Activated naive CD8-positive, alpha-beta T cell treated with anti-CD3 and anti-CD28 coated beads, Interleukin-2, amount 10 ng/mL, durations not matched to agents 7 days and 5 days (primary cell): Measurements from ENCODE around the gene KIAA1549. TPM values are rescaled to one million over a fixed set of nuclear protein-coding genes. Genes with fewer than 3 reads are reported as not detected.
"Not testable (repeated sequence)": the region's sequence is repeated elsewhere in the genome, so short reads cannot be mapped to it uniquely, and the experiment has no call there.

Experiments
- ATAC-seq: fragments of 150-1000 bp; cut with Tn5 transposase; one replicate; pipeline ENCODE4 v1.10.0; 2021; ENCODE audit warnings: low read depth, moderate library complexity
- POLR2A ChIA-PET: fragments of 350-600 bp; sonication (Branson Sonifier 250); formaldehyde crosslinking; loops from one replicate; lab custom pipeline; 2021; ENCODE audit warnings: antibody characterized with exemption; lab: Charles Lee
- DNase-seq: peaks from one replicate; pipeline ENCODE4 v3.0.0; 2021
- H3K27ac Mint-ChIP-seq: one replicate; pipeline ENCODE4 v1.8.0; 2022; ENCODE audit warnings: mild to moderate bottlenecking, mixed read lengths
- H3K27me3 Mint-ChIP-seq: one replicate; pipeline ENCODE4 v1.8.0; 2022; ENCODE audit warnings: mild to moderate bottlenecking, moderate library complexity, mixed read lengths
- H3K36me3 Mint-ChIP-seq: one replicate; pipeline ENCODE4 v1.8.0; 2021; ENCODE audit warnings: mild to moderate bottlenecking, mixed read lengths
- H3K4me1 Mint-ChIP-seq: one replicate; pipeline ENCODE4 v1.8.0; 2021; ENCODE audit warnings: mixed read lengths
- H3K4me3 Mint-ChIP-seq: one replicate; pipeline ENCODE4 v1.8.0; 2022; ENCODE audit warnings: mild to moderate bottlenecking, moderate library complexity, mixed read lengths
- H3K9me3 Mint-ChIP-seq: one replicate; pipeline ENCODE4 v1.8.0; 2021; ENCODE audit warnings: mixed read lengths
- total RNA-seq, 2 experiments: library from RNA; stranded (reverse); gene quantifications; one replicate each; pipeline ENCODE4 v1.2.3, GENCODE V29; 2021

KIAA1549 gene
- total RNA-seq, 2 experiments from 2014 or later: 1.1 TPM

DNA sequence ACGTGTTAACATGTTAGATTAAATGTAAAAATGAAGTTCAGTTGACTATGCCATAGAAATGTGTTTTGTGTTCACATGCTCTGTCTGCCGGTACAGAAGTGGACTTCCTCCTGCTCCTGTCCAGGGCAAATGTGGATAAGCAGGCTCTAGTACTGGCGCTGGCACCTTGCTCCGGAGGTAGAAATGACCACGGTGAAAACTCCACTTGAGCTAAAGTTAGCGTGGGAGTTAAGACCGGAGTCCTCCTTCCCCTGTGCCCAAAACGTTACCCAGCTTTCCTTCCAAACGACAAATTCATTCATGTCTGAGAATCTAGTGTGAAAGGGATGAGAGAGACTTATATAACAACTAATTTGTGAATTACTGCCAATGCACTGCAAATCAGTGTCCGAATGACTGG, 148.2 kb downstream of the KIAA1549 start:
- POLR2A ChIA-PET: no interaction called here
- ATAC-seq: no peak

DNA sequence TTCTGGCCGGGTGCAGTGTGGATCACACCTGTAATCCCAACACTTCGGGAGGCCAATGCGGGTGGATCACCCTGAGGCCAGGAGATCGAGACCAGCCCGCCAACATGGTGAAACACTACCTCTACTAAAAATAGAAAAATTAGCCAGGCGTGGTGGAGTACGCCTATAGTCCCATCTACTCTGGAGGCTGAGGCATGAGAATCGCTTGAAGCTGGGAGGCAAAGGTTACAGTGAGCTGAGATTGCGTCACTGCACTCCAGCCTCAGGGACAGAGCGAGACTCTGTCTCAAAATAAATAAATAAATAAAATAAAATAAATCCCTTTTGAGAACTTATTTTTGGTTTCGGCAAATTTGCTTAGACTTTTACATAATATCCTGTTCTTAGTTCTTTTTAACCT, 151.9 kb downstream of the KIAA1549 start:
- no peak for ATAC-seq
- H3K4me1 Mint-ChIP-seq: peaks cover 7% of the 10 kb centered on the region
- POLR2A ChIA-PET: no interaction called here
- H3K36me3 Mint-ChIP-seq: no peaks in the 10 kb centered on the region
- peaks cover 4% of the 10 kb centered on the region for H3K27me3 Mint-ChIP-seq
- H3K9me3 Mint-ChIP-seq: no peaks in the 10 kb centered on the region
- H3K27ac Mint-ChIP-seq: no peak overlapping the region
- no peak for DNase-seq
- H3K4me3 Mint-ChIP-seq: no peak overlapping the region

More for the DNA sequence above, 148.2 kb downstream of the KIAA1549 start:
- Mint-ChIP-seq H3K4me1 (peaks cover 3% of the 10 kb centered on the region), H3K27ac (no peak overlapping the region), H3K4me3 (no peak overlapping the region), H3K9me3 (no peaks in the 10 kb centered on the region), H3K27me3 (peaks cover 2% of the 10 kb centered on the region), H3K36me3 (no peaks in the 10 kb centered on the region)
- DNase-seq: no peak

DNA sequence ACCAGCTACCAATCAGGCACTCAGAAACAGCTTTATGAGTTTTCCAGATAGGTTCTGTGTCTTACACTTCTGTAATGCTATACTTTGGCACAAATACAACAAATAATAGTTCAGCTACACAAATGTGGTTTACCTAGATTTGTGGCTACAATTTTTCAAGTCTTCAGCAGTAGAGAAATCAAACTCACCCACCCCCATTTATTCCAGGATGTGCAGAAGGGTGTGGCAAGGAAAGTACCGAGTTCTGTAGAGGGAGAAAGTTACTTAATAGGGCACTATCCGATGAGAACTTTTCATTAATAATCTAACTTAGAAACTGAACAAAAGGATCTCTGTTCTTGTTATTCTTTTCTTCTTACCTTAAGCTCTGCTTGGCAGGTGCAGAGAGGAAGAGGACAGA, 152.9 kb downstream of the KIAA1549 start:
- no peaks in the 10 kb centered on the region for H3K36me3 Mint-ChIP-seq
- peaks cover 3% of the 10 kb centered on the region for H3K27me3 Mint-ChIP-seq
- H3K9me3 Mint-ChIP-seq: no peaks in the 10 kb centered on the region
- H3K4me1 Mint-ChIP-seq: peaks cover 5% of the 10 kb centered on the region
- no peak for ATAC-seq
- H3K4me3 Mint-ChIP-seq: no peak overlapping the region
- POLR2A ChIA-PET: no interaction called here
- DNase-seq: no peak
- no peak overlapping the region for H3K27ac Mint-ChIP-seq

DNA sequence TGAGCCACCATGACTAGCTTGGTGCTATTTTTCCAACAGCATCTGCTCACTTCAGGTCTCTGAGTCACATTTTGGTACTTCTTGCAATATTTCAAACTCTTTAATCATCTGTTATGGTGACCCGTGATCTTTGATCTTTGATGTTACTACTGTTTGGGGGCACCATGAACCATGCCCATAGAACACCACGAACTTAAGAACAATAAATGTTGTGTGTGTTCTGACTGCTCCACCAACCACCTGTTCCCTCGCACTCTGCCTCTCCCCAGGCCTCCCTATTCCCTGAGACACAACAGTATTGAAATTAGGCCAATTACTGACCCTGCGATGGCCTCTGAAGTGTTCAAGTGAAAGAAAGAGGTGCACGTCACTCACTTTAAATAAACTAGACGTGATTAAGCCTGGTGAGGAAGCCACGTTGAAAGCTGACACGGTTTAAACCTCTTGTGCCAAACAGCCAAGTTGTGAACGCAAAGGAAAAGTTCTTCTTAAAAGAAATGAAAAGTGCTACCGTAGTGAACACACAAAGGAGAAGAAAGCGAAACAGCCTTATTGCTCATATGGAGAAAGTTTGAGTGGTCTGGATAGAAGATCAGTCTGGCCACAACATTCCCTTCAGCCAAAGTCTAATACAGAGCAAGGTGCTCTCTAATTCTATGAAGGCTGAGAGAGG, 156.0 kb downstream of the KIAA1549 start:
- H3K27ac Mint-ChIP-seq: no peak overlapping the region
- H3K36me3 Mint-ChIP-seq: no peaks in the 10 kb centered on the region
- H3K27me3 Mint-ChIP-seq: peaks cover 3% of the 10 kb centered on the region
- DNase-seq (no peak), ATAC-seq (no peak)
- no peaks in the 10 kb centered on the region for H3K9me3 Mint-ChIP-seq
- POLR2A ChIA-PET: no interaction called here
- H3K4me3 Mint-ChIP-seq: no peak overlapping the region
- peaks cover 5% of the 10 kb centered on the region for H3K4me1 Mint-ChIP-seq

DNA sequence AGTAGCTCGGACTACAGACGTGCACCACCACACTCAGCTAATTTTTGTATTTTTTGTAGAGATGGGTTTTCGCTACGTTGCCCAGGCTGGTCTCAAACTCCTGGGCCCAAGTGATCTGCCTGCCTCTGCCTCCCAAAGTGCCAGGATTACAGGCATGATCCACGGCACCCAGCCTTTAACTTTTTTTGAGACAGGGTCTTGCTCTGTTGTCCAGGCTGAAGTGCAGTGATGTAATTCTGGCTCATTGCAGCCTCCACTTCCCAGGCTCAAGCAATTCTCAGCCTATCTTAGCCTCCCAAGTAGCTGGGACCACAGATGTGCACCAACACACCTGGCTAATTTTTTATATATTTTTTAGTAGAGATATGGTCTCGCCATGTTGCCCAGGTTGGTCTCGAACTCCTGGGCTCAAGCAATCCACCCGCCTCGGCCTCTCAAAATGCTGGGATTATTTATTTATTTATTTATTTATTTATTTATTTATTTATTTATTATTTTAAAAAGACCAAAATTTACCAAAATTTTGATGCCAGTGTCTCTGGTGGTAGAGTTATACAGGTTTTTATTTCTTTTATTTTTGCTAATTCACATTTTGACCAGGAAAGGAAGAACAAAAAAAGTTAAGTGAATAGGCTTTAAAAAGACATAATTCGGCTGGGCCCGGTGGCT, 158.2 kb downstream of the KIAA1549 start:
- ATAC-seq (no peak), DNase-seq (no peak)
- H3K4me1 Mint-ChIP-seq: peaks cover 5% of the 10 kb centered on the region
- H3K4me3 Mint-ChIP-seq: no peak overlapping the region
- H3K9me3 Mint-ChIP-seq: no peaks in the 10 kb centered on the region
- peaks cover 3% of the 10 kb centered on the region for H3K27me3 Mint-ChIP-seq
- H3K36me3 Mint-ChIP-seq: no peaks in the 10 kb centered on the region
- H3K27ac Mint-ChIP-seq: no peak overlapping the region
- POLR2A ChIA-PET: no interaction called here

DNA sequence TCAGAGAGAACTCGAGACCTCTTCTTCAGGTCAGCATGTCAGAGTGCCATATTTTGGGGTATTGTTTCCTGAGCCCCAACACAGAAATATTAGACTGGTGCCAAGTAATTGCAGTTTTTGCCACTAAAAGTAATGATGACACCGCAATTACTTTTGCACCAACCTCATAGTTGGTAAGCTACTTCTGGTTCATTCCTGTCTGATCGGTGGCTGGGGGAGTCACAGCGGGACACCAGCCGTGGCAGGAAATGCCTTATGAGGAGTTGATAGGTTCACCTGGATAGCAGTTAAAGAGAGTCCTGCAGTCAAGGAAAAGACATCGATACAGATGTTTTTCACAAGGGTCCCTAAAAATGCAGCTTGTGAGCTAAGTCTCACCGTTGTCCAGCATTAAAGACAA, 159.3 kb downstream of the KIAA1549 start:
- Mint-ChIP-seq H3K9me3 (no peaks in the 10 kb centered on the region), H3K36me3 (no peaks in the 10 kb centered on the region), H3K27ac (no peak overlapping the region), H3K4me3 (no peak overlapping the region), H3K27me3 (no peaks in the 10 kb centered on the region), H3K4me1 (peaks cover 6% of the 10 kb centered on the region)
- DNase-seq: no peak
- POLR2A ChIA-PET: no interaction called here
- ATAC-seq: no peak

DNA sequence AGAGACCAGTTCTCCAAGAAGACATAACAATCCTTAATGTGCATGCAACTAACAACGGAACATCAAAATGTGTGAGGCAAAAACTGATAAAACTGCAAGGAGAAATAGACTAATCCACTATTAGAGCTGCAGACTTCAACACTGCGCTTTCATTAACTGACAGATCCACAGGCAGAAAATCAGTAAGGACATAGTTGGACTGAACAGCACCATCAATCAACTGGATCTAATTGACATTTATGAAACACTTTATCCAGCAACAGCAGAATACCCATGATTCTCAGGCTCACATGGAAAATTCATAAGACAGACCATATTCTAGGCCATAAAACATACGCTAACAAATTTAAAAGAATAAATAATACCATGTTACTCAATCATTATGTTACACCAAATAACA, 161.6 kb downstream of the KIAA1549 start:
- ATAC-seq: no peak
- no peaks in the 10 kb centered on the region for H3K36me3 Mint-ChIP-seq

DNA sequence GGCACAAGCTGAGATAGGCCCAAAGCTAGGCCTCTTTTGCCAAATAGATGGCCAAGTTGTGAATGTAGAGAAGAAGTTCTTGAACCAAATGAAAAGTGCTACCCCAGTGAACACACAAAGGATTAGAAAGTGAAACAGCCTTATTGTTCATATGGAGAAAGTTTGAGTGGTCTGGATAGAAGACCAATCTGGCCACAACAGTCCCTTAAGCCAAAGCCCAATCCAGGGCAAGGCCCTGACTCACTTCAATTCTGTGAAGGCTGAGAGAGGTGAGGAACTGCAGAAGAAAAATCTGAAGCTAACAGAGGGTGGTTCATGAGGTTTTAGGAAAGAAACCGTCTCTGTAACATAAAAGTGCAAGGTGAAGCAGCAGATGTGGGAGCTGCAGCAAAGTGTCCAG, 164.5 kb downstream of the KIAA1549 start:
- no peaks in the 10 kb centered on the region for H3K36me3 Mint-ChIP-seq
- no peaks in the 10 kb centered on the region for H3K27me3 Mint-ChIP-seq
- H3K27ac Mint-ChIP-seq: no peak overlapping the region
- ATAC-seq (no peak), DNase-seq (no peak)
- POLR2A ChIA-PET: interaction anchor here (0.7 kb wide), 1 partner anchor 177 kb away, joined by 3 read pairs; no protein-coding TSS in a partner anchor
- peaks cover 23% of the 10 kb centered on the region for H3K4me1 Mint-ChIP-seq
- no peaks in the 10 kb centered on the region for H3K9me3 Mint-ChIP-seq
- H3K4me3 Mint-ChIP-seq: no peak overlapping the region

More for the DNA sequence above, 161.6 kb downstream of the KIAA1549 start:
- H3K27me3 Mint-ChIP-seq: no peaks in the 10 kb centered on the region
- H3K27ac Mint-ChIP-seq: no peak overlapping the region
- DNase-seq: no peak
- H3K9me3 Mint-ChIP-seq: no peaks in the 10 kb centered on the region
- H3K4me1 Mint-ChIP-seq: peaks cover 10% of the 10 kb centered on the region
- POLR2A ChIA-PET: no interaction called here
- H3K4me3 Mint-ChIP-seq: no peak overlapping the region

DNA sequence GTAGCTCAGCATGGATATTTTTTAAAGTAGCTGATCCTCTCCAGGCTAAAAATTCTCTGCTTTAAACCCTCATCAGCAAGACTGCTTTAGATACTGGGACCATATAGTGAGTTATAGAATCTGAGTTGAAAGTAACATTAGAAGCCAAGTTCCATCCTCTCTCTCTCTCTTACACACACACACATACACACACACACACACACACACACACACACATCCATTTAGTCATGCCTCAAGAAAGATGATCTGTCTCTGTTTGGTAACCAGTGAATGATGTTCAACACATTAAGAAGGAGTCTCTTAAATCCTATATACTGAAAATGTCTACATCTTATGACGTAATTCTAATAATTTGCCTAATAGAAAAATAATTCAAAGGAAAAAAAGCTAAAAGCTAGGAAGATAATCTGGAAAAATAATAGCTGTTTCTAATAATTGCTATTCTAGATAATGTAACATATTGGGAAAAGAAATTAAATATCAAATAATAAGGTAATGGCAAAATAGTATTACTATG, 166.3 kb downstream of the KIAA1549 start:
- no peak for DNase-seq
- H3K36me3 Mint-ChIP-seq: no peaks in the 10 kb centered on the region
- H3K27me3 Mint-ChIP-seq: no peaks in the 10 kb centered on the region
- no peak overlapping the region for H3K27ac Mint-ChIP-seq
- no peak for ATAC-seq
- POLR2A ChIA-PET: no interaction called here
- no peak overlapping the region for H3K4me3 Mint-ChIP-seq
- no peaks in the 10 kb centered on the region for H3K9me3 Mint-ChIP-seq
- H3K4me1 Mint-ChIP-seq: peaks cover 23% of the 10 kb centered on the region

DNA sequence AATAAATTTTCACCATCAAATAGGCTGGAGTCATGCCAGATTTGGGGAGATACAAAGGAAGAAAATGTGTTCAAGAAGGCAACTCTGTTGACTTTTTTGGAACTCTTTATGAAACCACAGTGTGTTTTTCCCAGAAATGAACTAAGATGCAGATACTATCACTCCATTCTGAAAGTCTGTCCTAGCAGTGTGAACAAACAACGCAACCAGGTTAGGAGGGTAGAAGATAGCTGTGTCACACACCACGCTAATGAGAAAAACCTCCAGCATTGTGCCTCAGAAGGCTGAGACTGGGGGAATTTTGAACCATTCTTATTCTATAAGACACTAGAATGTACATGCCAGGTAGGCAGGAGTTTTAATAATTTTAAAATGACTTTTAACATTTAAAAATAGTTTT, 167.2 kb downstream of the KIAA1549 start:
- no peak overlapping the region for H3K27ac Mint-ChIP-seq
- peaks cover 23% of the 10 kb centered on the region for H3K4me1 Mint-ChIP-seq
- POLR2A ChIA-PET: no interaction called here
- no peaks in the 10 kb centered on the region for H3K9me3 Mint-ChIP-seq
- peak; percentile 68 for ATAC-seq
- no peak for DNase-seq
- no peaks in the 10 kb centered on the region for H3K36me3 Mint-ChIP-seq
- no peak overlapping the region for H3K4me3 Mint-ChIP-seq
- no peaks in the 10 kb centered on the region for H3K27me3 Mint-ChIP-seq

DNA sequence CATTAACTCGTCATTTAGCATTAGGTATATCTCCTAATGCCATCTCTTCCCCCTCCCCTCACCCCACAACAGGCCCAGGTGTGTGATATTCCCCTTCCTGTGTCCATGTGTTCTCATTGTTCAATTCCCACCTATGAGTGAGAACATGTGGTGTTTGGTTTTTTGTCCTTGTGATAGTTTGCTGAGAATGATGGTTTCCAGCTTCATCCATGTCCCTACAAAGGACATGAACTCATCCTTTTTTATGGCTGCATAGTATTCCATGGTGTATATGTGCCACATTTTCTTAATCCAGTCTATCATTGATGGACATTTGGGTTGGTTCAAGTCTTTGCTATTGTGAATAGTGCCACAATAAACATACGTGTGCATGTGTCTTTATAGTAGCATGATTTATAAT, 169.9 kb downstream of the KIAA1549 start:
- H3K4me3 Mint-ChIP-seq, H3K27ac Mint-ChIP-seq, H3K27me3 Mint-ChIP-seq, H3K36me3 Mint-ChIP-seq, POLR2A ChIA-PET, DNase-seq, H3K9me3 Mint-ChIP-seq, ATAC-seq: not testable (repeated sequence)
- H3K4me1 Mint-ChIP-seq: peaks cover 16% of the 10 kb centered on the region

DNA sequence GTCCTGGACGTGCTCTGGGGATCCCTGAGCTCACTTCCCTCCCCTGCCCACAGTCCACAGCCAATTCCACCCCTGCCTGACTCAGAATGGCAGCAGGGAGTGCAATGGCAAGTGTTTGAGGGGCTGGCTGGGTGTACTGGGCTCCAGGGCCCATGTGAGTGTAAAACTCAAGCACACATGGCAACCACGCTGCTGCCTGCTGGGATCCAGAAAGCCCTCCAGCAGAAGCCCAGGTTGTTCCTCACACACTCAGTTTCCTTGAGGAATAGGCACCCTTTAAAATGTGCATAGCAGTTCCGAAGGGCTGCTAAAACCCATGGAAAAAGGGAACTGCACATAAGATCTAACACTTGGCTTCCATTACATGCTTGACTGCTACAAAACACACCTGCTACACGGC, 171.8 kb downstream of the KIAA1549 start:
- Mint-ChIP-seq H3K4me3 (no peak overlapping the region), H3K27me3 (no peaks in the 10 kb centered on the region), H3K9me3 (peaks cover 5% of the 10 kb centered on the region), H3K27ac (no peak overlapping the region), H3K36me3 (no peaks in the 10 kb centered on the region), H3K4me1 (peaks cover 10% of the 10 kb centered on the region)
- ATAC-seq (no peak), DNase-seq (no peak)
- POLR2A ChIA-PET: no interaction called here

DNA sequence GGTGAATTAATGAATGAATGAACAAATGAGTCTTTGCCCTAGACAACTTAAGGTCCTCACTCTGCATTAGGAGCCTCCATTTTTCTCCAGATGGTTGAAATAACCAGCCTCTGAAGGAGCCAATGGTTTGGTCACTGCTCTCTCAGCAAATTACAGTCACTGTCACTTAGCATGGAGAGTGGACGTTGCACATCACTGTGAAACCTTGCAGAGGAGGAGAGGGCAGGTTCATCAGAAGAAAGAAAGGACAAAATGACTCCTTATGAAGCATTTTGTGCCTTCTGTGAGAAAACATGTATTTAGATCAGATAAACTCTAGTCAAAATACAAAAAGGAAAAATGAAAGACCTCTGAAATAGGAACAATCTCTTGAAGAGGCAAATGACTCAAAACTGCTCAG, 176.6 kb downstream of the KIAA1549 start:
- H3K36me3 Mint-ChIP-seq: no peaks in the 10 kb centered on the region
- no peak overlapping the region for H3K27ac Mint-ChIP-seq

DNA sequence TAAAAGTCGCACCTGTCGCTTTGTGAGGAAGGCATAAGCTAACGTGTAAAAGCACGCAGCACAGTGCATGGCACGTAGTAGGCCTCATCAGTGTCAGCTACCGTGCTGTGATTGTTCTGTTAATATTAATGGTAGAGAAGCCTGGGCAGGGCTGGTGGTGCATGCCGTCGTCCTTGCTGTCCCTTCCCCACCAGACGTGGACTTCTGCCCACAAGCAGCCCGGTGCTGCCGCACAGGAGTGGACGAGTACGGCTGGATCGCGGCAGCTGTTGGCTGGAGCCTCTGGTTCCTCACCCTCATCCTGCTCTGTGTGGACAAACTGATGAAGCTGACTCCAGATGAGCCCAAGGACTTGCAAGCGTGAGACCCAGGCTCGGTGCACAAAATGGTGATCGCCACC, 178.5 kb downstream of the KIAA1549 start:
- POLR2A ChIA-PET: no interaction called here
- H3K4me3 Mint-ChIP-seq: no peak overlapping the region
- DNase-seq: no peak
- ATAC-seq: no peak
- H3K4me1 Mint-ChIP-seq: no peaks in the 10 kb centered on the region
- peaks cover 3% of the 10 kb centered on the region for H3K27me3 Mint-ChIP-seq
- H3K9me3 Mint-ChIP-seq: peaks cover 3% of the 10 kb centered on the region
- H3K27ac Mint-ChIP-seq: no peak overlapping the region
- no peaks in the 10 kb centered on the region for H3K36me3 Mint-ChIP-seq

More for the DNA sequence above, 176.6 kb downstream of the KIAA1549 start:
- POLR2A ChIA-PET: no interaction called here
- ATAC-seq: no peak
- Mint-ChIP-seq H3K27me3 (no peaks in the 10 kb centered on the region), H3K4me1 (no peaks in the 10 kb centered on the region), H3K4me3 (no peak overlapping the region), H3K9me3 (peaks cover 5% of the 10 kb centered on the region)
- no peak for DNase-seq
